ENCODE results near the gene CAPNS2.

Gene CAPNS2

DNA sequence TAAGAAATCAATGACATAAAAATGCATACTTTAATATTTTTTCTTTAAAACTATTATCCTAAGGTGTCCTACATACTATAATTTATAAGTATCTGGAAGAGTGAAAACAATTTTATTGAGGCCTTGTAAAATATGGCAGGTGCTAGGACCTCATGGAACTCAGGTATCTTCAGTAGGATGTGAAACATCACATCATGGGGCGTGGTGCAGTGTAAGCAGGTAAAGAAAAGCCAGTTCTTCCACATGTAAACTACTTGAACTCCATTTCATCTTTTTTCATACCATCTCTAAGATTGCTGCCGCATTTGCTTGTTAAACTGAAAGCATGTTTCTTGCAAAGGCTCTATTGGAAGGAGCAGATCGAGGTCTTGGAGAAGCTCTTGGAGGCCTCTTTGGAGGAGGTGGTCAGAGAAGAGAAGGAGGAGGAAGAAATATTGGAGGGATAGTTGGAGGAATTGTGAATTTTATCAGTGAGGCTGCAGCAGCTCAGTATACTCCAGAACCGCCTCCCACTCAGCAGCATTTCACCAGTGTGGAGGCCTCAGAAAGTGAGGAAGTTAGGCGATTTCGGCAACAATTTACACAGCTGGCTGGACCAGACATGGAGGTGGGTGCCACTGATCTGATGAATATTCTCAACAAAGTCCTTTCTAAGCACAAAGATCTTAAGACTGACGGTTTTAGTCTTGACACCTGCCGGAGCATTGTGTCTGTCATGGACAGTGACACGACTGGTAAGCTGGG is at the start of gene CAPNS2:
TSS of gene CAPNS2 (plus strand) at position 253 of the 744 bp plus-strand sequence. CDS start at position 326, 73 bp downstream.
- Mint-ChIP-seq H3K4me1 (ENCODE audit: low read depth) (no peaks in the 10 kb centered on the region), H3K9me3 (no peaks in the 10 kb centered on the region), H3K4me3 (no peak within 1 kb of the TSS), H3K27me3 (ENCODE audit: low read depth) (peaks cover 4% of the 10 kb centered on the region), H3K36me3 (ENCODE audit: low read depth) (no peaks in the 10 kb centered on the region), H3K27ac (no peak within 1 kb of the TSS)
- DNase-seq (ENCODE audit: low spot score): no peak

GRCh38 chr16:55521792-55522191 is 44.7 kb upstream of the CAPNS2 start:
- H3K36me3 Mint-ChIP-seq (ENCODE audit: low read depth): no peaks in the 10 kb centered on the region
- DNase-seq (ENCODE audit: low spot score): no peak
- no peaks in the 10 kb centered on the region for H3K4me1 Mint-ChIP-seq (ENCODE audit: low read depth)
- H3K4me3 Mint-ChIP-seq: no peak overlapping the region
- no peak overlapping the region for H3K27ac Mint-ChIP-seq
- H3K9me3 Mint-ChIP-seq: peaks cover 15% of the 10 kb centered on the region
- peaks cover 2% of the 10 kb centered on the region for H3K27me3 Mint-ChIP-seq (ENCODE audit: low read depth)

- no peaks in the 10 kb centered on the region for H3K36me3 Mint-ChIP-seq (ENCODE audit: low read depth)
These were observed 40.0 kb upstream of the CAPNS2 start for GRCh38 chr16:55526441-55526840.

GRCh38 chr16:55527885-55528284 is 38.6 kb upstream of the CAPNS2 start:
- Mint-ChIP-seq H3K4me1 (ENCODE audit: low read depth) (no peaks in the 10 kb centered on the region), H3K4me3 (no peak overlapping the region), H3K36me3 (ENCODE audit: low read depth) (no peaks in the 10 kb centered on the region), H3K9me3 (no peaks in the 10 kb centered on the region), H3K27me3 (ENCODE audit: low read depth) (no peaks in the 10 kb centered on the region), H3K27ac (no peak overlapping the region)
- DNase-seq (ENCODE audit: low spot score): no peak

More at GRCh38 chr16:55526441-55526840, 40.0 kb upstream of the CAPNS2 start:
- no peaks in the 10 kb centered on the region for H3K4me1 Mint-ChIP-seq (ENCODE audit: low read depth)
- no peaks in the 10 kb centered on the region for H3K27me3 Mint-ChIP-seq (ENCODE audit: low read depth)
- no peak overlapping the region for H3K27ac Mint-ChIP-seq
- no peak for DNase-seq (ENCODE audit: low spot score)
- peaks cover 9% of the 10 kb centered on the region for H3K9me3 Mint-ChIP-seq
- H3K4me3 Mint-ChIP-seq: no peak overlapping the region

DNA sequence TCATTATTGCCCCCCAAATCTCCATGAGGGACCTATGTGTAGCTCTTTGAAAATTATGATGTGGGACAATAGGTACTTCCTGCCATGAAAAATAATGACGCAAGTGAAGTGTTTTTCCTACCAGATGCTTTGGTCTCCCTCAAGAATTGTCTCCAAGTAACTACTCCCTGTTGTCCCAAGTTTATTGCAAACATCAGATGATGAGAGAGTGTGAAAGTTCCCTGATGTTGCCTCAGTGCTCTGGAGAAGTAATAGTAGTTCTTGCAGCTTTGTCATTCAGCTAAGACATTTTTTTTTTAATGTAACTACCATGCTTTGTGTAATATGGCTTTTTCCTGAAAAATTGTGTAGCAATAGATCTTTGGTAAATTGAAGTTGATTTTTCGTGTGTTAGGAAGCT is 37.5 kb upstream of the CAPNS2 start:
- no peak for DNase-seq (ENCODE audit: low spot score)
- no peaks in the 10 kb centered on the region for H3K4me1 Mint-ChIP-seq (ENCODE audit: low read depth)
- H3K9me3 Mint-ChIP-seq: no peaks in the 10 kb centered on the region
- no peak overlapping the region for H3K27ac Mint-ChIP-seq
- no peaks in the 10 kb centered on the region for H3K27me3 Mint-ChIP-seq (ENCODE audit: low read depth)
- no peak overlapping the region for H3K4me3 Mint-ChIP-seq
- no peaks in the 10 kb centered on the region for H3K36me3 Mint-ChIP-seq (ENCODE audit: low read depth)

DNA sequence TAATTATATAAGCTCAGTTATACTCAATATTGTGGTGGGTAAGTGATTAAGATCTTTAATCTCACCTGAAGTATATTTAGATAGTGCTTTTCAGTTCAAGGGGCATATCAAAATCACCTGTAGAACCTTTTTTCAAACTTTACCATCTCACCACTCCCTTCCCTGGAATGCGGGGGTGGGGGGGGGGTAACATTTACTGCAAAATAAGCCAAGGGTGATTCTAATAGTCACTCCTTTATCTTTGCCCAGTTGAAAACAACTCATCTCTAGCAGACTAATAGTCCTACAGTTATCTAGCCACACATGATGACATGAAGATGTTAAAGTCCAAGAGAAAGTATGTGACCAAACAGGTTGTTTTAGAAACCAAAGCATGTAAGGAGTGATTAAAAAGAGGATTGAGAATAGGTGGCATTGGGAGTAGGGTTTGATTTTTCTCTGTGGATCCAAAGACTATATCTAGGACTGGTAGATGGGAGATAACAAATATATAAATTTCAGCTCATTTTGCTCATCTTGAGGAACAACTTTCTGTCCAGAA is 36.1 kb upstream of the CAPNS2 start:
- no peaks in the 10 kb centered on the region for H3K36me3 Mint-ChIP-seq (ENCODE audit: low read depth)
- no peak overlapping the region for H3K27ac Mint-ChIP-seq
- DNase-seq (ENCODE audit: low spot score): no peak
- H3K4me3 Mint-ChIP-seq: no peak overlapping the region
- H3K9me3 Mint-ChIP-seq: no peaks in the 10 kb centered on the region
- H3K4me1 Mint-ChIP-seq (ENCODE audit: low read depth): no peaks in the 10 kb centered on the region
- H3K27me3 Mint-ChIP-seq (ENCODE audit: low read depth): no peaks in the 10 kb centered on the region

DNA sequence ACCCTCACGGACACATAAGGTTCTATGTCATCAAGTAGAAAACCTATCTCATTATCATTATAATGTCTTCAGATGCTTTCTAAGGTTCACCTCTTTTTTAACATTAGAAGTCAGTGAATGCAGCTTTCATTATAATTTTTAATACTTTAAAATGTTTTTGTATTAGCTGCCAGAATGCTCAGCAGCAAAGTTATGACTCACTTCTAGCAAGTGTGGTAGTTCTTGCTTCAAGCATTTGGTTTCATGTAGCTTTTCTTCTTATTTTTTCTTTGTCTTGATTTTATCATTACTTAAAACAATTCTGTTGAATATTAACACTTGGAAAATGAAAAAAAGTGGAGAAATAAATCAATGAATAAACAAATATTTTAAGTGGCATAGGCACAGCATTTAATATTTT is 34.3 kb upstream of the CAPNS2 start:
- Mint-ChIP-seq H3K4me1 (ENCODE audit: low read depth) (no peaks in the 10 kb centered on the region), H3K9me3 (no peaks in the 10 kb centered on the region), H3K4me3 (no peak overlapping the region), H3K27ac (no peak overlapping the region), H3K27me3 (ENCODE audit: low read depth) (no peaks in the 10 kb centered on the region), H3K36me3 (ENCODE audit: low read depth) (no peaks in the 10 kb centered on the region)
- DNase-seq (ENCODE audit: low spot score): no peak

DNA sequence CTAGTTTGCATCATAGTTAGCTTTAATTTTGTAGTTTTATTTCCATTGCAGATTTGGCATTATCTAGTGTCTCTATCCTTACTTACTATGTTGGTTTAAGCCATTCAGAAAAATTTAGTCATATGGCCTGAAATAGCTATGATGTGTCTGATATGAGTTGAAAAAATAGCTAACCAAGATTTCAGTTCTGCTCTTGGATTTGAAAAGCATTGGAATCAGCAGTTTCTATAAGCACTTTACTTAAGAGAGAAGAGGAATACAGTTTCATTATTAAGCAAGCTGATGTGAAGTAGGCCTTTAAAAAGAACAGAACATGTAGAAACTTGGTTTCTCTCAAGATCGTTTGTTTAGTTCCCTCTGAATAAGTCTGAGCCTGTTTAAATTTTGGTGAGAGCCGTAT is 31.7 kb upstream of the CAPNS2 start:
- no peak for DNase-seq (ENCODE audit: low spot score)
- no peaks in the 10 kb centered on the region for H3K27me3 Mint-ChIP-seq (ENCODE audit: low read depth)
- no peak overlapping the region for H3K27ac Mint-ChIP-seq
- H3K36me3 Mint-ChIP-seq (ENCODE audit: low read depth): no peaks in the 10 kb centered on the region
- no peak overlapping the region for H3K4me3 Mint-ChIP-seq
- no peaks in the 10 kb centered on the region for H3K4me1 Mint-ChIP-seq (ENCODE audit: low read depth)
- no peaks in the 10 kb centered on the region for H3K9me3 Mint-ChIP-seq

- Mint-ChIP-seq H3K4me1 (ENCODE audit: low read depth) (no peaks in the 10 kb centered on the region), H3K27ac (no peak overlapping the region), H3K36me3 (ENCODE audit: low read depth) (no peaks in the 10 kb centered on the region), H3K9me3 (no peaks in the 10 kb centered on the region), H3K4me3 (no peak overlapping the region), H3K27me3 (ENCODE audit: low read depth) (no peaks in the 10 kb centered on the region)
- DNase-seq (ENCODE audit: low spot score): no peak
These were observed 27.4 kb upstream of the CAPNS2 start for GRCh38 chr16:55539049-55539448.

- no peak overlapping the region for H3K4me3 Mint-ChIP-seq
- no peaks in the 10 kb centered on the region for H3K27me3 Mint-ChIP-seq (ENCODE audit: low read depth)
- no peak for DNase-seq (ENCODE audit: low spot score)
- H3K27ac Mint-ChIP-seq: no peak overlapping the region
- no peaks in the 10 kb centered on the region for H3K36me3 Mint-ChIP-seq (ENCODE audit: low read depth)
- no peaks in the 10 kb centered on the region for H3K4me1 Mint-ChIP-seq (ENCODE audit: low read depth)
- no peaks in the 10 kb centered on the region for H3K9me3 Mint-ChIP-seq
These were observed 27.0 kb upstream of the CAPNS2 start for GRCh38 chr16:55539488-55539887.

DNA sequence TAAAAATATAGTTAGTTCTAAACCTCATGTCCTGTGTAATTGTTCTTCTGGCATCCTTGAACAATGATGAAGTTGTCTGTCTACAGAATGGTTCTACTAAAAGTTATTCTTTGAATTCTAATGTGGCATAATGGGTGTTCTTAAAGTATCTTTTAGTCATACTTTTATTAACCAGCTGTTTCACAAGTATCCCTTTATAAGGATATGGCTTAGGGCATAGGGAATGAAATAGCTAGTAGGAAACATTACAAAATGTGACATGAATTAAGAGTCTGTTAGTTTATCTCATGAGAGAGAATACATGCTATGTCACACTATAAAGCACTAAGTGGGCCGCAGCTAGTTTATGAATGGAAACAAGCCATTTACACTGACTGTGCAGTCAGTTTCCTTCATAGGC is 26.3 kb upstream of the CAPNS2 start:
- no peak overlapping the region for H3K4me3 Mint-ChIP-seq
- no peaks in the 10 kb centered on the region for H3K4me1 Mint-ChIP-seq (ENCODE audit: low read depth)
- no peaks in the 10 kb centered on the region for H3K9me3 Mint-ChIP-seq
- H3K27ac Mint-ChIP-seq: no peak overlapping the region
- H3K27me3 Mint-ChIP-seq (ENCODE audit: low read depth): no peaks in the 10 kb centered on the region
- DNase-seq (ENCODE audit: low spot score): no peak
- no peaks in the 10 kb centered on the region for H3K36me3 Mint-ChIP-seq (ENCODE audit: low read depth)

DNA sequence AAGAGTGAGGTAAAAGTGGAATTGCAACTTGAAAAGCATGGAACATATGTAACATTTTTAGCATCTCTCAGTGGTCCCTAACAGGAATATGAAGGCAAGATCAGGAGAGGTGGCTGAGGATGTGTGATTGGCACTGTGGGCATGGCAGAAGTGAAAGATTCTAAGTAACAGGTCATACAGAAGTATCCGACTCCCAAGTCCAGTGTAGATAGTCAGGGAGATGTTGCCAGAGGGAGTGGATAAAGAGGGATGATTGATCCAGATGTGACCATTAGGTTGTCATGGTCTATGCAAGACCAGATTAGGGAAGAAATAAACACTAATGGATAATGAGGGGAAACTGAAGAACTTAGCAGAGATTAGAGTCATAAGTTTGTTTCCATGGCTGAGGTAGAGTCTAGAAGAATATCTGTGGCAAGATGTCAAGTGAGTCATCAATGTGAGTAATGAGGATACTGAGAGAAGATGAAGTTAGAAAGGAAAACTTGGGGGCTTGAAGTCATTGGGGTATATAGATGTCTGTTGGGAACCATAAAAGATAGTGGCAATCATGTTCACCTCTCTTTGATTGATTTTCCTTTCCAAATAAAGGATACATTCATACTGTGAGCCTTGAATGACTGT is 23.9 kb upstream of the CAPNS2 start:
- Mint-ChIP-seq H3K4me3 (no peak overlapping the region), H3K9me3 (no peaks in the 10 kb centered on the region), H3K27me3 (ENCODE audit: low read depth) (no peaks in the 10 kb centered on the region), H3K4me1 (ENCODE audit: low read depth) (no peaks in the 10 kb centered on the region), H3K36me3 (ENCODE audit: low read depth) (no peaks in the 10 kb centered on the region), H3K27ac (no peak overlapping the region)
- DNase-seq (ENCODE audit: low spot score): no peak

DNA sequence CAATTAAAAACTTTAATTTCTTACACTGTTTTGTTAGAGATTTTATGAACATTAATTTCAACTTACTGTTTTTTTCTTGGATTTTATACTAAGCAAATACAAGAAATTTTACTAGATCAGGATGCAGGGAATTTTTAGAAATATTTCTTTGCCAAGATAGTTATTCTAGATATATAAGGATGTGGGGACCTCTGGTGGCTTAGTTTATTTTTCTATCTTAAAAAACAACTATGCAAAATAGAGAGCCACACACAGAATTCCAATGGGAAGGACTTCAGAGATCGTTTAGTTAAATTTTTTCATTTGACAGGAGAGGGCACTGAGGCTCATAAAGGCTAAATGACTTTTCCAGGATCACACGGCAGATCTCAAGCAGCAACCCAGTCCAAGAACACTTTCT is 23.0 kb upstream of the CAPNS2 start:
- no peaks in the 10 kb centered on the region for H3K36me3 Mint-ChIP-seq (ENCODE audit: low read depth)
- H3K9me3 Mint-ChIP-seq: no peaks in the 10 kb centered on the region
- H3K27ac Mint-ChIP-seq: no peak overlapping the region
- no peak overlapping the region for H3K4me3 Mint-ChIP-seq
- H3K27me3 Mint-ChIP-seq (ENCODE audit: low read depth): no peaks in the 10 kb centered on the region
- DNase-seq (ENCODE audit: low spot score): no peak
- H3K4me1 Mint-ChIP-seq (ENCODE audit: low read depth): no peaks in the 10 kb centered on the region

- Mint-ChIP-seq H3K27ac (no peak overlapping the region), H3K9me3 (no peaks in the 10 kb centered on the region), H3K36me3 (ENCODE audit: low read depth) (peaks cover 4% of the 10 kb centered on the region), H3K4me1 (ENCODE audit: low read depth) (no peaks in the 10 kb centered on the region), H3K4me3 (no peak overlapping the region), H3K27me3 (ENCODE audit: low read depth) (peaks cover 3% of the 10 kb centered on the region)
- DNase-seq (ENCODE audit: low spot score): no peak
These were observed 13.9 kb upstream of the CAPNS2 start for GRCh38 chr16:55552621-55553020.
